SHP77 treated with DMSO at 0.1 percent for 48 hours (cell line): Measurements from ENCODE around the gene PDILT.

Experiments used
- DNase-seq: peaks from one replicate; lab custom pipeline; 2025; lab: John Stamatoyannopoulos, UW

PDILT gene

DNA sequence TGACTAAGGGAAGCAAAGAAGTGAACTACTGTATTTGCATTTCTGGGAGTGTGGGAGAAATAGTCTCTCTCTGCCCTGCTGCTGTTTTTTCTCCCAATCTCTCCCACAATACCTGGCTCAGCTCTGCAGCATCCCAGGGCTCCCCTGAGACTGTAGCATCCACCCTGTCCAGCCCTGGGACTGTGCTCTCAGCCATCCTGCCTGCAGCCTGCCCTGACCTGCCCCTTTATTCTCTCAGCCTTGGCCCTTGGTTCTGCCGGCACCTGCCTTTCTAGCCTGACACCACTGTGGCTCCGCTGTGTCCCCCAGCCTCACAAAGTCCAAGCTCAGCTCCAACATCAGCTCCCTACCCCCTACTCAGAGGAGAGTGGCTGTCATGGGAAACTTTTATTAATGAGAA lies 1.9 kb downstream of the PDILT start:
- DNase-seq = no peak

DNA sequence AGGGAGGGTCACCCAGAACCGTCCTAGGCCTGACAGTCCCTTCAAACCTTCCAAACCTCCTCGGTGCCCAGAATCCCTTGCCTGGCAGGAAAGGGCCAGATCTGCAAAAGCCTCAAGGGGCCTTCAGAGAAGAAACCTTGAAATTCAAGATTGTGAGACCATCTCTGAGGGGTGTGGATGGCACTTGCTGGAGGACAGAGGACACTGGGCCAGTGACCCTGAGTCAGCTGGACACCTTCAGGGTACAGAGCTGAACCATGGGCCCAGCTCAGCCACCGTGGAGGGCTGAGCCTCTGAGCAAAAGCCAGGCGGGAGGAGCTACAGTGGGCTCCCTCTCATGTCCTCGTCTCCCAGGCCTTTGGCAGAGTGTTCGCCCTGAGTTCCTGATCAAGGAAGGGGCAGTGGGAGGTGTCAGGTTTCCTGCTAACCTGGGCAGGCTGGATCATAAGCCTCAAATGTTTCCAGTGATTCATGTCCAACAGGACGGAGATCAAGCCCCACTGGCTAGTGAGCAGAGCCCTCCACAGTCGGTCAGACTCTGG lies 3.0 kb downstream of the PDILT start:
- DNase-seq = no peak

DNA sequence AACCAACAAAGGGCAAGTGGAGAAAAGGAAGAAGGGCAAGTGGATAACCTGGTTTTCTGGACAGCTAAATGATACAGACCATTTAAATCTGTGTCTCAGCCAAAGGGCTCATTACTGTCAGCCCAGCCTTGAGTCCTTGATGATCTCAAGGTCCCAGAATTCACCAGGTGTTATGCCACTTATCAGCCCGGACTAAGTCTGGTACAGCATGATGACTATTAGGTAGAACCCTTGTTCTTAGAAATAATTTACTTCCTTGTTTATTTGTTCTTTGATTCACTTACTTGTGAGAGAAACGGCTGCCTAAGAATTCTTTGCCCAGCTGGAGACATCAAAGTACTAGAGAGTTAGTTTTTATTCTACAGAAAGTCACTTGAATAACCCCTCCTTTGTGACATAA lies 3.5 kb downstream of the PDILT start:
- DNase-seq = no peak

GRCh38 chr16:20399185-20399584 lies 5.4 kb downstream of the PDILT start:
- DNase-seq = no peak

DNA sequence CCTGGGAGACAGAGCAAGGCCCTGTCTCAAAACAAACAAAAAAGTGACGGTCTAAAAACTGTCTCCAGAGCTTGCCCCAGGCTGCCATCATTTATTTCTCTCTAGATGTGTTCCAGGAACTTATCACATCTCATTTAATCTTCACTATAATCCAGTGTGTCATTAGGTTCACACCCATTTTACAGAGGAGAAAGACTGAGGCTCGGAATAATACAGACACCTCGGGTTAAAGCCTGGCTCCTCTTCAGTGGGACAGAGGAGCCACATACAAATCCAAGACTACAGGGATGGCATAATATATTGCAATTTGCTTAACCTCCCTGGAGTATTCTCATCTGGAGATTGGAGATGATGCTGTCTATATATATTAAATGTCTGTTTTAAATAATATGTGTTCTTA lies 5.9 kb downstream of the PDILT start:
- no peak for DNase-seq

DNA sequence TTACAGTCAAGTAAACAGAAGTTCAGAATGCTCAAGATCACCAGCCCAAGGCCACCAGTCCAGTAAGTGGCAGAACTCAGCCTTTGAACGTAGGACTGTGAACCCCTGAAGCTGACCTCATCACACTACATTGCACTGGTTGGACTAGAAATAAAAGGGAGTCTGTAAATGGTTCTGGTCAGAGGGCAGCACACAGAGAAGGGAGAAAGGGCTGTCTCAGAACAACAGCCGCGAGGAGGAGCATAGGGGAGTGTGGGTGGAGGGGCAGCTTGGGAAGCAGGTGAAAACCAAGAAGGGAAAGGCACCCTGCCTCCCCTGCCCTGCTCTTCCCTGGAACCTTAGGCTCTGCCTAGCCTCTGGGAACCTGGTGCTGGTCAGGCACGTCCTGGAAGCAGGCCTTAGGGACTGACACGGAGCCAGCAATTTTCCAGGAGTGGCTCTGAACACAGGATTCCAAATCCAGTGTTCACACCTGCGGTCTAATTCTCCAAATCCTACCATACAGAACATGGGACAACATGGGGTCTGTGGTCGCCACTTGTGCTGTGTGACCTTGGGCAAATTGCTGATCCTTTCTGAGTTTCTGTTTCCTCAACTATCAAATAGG lies 7.0 kb downstream of the PDILT start:
- no peak for DNase-seq

DNA sequence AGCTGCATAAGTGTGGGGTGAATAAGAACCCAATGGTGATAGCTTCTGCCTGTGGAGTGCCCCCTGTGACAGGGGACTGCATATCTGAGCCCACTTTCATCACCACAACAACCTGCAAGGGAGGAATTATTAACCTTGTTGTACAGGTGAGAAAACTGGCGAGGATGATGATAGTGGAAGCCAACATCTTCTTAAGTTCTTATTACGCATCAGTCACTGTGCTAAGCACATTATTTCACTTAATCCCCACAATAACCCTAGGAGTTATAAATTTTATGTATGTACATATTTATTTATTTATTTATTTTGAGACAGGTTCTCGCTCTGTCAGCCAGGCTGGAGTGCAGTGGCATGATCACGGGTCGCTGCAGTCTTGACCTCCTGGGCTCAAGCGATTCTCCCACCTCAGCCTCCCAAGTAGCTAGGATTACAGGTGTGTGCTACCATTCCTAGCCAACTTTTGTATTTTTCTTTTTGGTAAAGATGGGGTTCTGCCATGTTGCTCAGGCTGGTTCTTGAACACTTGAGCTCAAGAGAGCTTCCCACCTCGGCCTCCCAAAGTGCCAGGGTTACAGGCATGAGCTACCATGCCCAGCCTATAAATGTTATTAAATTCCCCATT lies 7.6 kb downstream of the PDILT start:
- DNase-seq = no peak

GRCh38 chr16:20395946-20396345 lies 8.6 kb downstream of the PDILT start:
- DNase-seq = no peak

DNA sequence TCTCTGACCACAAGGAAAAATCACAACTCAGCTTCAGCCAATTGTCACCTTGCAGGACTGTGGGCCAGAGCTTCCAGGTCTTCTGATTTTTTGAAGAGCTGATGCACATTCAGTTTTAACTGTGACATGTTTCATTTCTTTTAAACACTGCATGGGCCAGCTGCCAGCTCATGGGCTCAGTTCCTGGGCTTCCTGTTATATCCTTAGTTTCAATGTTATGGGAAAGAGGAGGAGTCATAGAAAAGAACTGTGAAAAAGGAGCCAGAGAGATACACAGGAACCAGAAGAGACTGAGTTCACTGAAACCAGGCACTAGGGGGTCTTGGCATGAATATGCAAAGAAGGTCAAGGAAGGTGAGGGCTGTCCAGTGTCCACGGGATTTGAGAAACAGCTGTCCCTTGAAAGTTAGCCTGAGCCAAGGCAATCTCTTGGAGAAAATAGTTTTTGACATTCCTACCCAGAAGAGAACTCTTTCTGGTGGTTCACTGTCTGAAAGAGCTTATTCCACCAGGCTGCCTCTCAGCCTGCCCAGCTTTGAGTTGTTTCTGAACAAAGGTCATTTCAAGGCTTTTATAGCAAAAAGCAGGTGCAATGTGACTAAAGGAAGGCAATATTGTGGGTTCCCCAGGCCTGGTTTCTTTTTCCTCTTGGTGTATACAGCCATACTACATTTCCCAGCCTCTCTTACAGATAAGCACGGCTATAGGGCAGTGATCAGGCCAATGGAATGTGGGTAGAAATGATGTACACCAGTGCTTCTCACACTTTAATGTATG lies 10.5 kb downstream of the PDILT start:
- no peak for DNase-seq

- no peak for DNase-seq
Measured at GRCh38 chr16:20391045-20391444, 13.5 kb downstream of the PDILT start.

- DNase-seq = no peak
Measured at GRCh38 chr16:20388854-20389253, 15.7 kb downstream of the PDILT start.

- DNase-seq = no peak
Measured at GRCh38 chr16:20387978-20388377, 16.6 kb downstream of the PDILT start.

DNA sequence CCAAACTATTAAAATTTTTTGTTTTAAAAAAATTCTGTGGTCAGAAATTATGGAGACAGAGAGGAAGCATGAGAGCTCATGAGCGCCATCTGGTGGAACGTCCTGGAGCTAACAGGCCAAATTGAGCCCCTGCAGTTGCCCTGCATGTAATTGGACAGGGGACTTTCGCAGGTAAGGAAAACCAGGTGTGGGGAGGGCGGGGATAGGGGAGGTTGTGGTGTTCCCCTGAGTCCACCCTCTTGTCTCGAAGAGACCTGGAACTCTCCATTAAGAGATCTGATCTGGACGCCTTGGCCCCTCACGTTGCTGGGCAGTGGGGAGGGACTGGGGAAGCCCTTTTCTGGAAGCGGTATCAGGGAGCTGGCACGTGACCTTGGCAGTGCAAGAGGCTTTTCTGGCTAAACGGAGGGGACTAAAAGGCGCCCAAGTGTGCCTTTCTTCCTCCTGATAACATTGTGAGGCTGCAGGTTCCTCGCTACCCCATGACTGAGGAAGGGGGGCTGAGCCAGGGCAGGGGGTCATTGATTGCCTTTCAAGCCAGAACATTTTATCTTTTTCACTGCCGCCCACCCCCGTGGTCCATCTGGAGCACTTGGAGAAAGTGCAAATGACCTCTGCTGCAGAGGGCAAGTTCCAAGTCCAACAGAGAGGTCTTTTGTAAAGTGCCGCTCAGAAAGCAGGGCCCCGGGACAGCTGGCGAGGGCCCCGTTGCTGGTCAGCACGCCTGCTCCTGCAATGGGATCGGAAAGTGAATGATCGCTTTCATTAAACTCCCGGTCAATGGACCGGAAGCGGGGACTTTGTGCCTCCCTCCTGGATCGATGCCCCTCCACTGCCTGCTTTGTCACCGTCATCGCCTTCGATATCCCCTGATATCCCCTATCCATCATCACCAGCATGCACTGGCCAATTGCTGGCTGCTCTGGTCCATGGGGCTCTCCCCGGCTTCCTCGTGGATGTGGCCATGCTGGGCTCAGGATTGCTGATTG lies 18.4 kb downstream of the PDILT start:
- DNase-seq = no peak

- peak; percentile 62 for DNase-seq
Measured at GRCh38 chr16:20383106-20384029, 21.2 kb downstream of the PDILT start.

DNA sequence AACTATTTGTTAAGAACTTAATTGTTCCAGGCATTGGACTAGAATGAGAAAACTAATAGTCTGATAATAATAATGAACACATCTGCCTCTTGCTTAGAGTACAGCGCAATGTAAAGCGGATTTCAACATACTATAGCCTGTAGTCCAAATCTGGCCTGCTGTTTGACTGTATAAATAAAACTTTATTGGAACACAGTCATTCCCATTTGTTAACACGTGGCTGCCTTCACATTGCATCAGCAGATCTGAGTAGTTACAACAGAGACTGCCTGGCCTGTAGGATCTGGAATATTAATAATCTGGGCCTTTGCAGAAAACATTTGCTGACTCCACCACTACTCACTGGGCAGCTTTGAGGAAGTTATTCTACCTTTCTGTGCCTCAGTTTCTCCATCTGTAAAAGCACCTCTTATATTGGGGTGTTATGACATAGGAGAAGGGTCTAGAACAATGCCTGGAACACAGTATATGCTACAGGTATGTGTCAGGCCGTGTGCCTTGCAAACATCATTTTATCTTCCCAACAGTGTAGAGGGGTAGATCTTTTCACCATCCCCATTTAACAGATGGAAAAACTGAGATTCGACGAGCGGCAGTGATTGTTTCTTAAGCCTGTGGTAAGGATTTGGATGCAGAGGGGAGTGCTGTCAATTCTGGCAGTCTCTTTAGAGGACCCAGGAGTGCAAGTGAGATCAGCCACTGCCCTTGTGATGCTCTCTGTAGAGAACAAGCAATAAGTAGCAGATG lies 22.2 kb downstream of the PDILT start:
- no peak for DNase-seq

GRCh38 chr16:20380782-20381181 lies 23.8 kb downstream of the PDILT start:
- DNase-seq = no peak

DNA sequence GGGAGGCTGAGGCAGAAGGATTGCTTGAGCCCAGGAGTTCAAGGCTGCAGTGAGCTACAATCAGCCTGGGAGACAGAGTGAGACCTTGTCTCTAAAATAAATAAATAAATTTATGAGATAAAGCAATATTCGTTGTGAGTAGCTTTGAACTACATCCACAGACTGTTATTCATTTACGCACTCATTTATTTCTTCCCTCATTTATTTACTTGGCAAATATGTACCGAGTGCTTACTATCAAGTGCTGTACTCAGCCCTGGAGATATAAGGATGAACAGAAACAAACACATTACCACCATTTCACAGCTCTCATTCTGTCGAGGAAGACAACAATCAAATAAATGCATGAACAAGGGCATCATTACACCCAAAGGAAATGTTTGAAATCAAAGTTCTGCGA lies 27.4 kb downstream of the PDILT start:
- DNase-seq = no peak

DNA sequence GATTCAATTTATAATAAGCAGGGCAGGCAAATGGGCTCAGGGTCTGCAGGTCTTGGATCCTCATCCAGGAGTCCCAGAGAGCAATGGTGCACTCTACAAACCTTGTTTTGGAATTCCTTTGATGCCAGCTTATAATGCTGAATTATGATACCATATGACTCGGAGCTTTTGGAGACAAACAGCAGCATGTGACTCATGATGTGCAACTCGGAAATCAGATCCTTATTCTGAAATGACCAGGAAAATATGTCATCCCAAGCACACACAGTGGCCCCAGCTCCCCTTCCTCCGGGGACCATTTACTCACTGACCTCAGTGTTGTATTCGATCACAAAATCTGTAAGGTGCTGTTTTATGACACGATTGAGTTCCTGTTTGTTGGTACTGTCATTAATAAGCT lies 31.8 kb downstream of the PDILT start:
- no peak for DNase-seq

GRCh38 chr16:20369452-20370054 lies 35.0 kb downstream of the PDILT start:
- DNase-seq = no peak

GRCh38 chr16:20364051-20364450 lies 40.5 kb downstream of the PDILT start:
- DNase-seq = no peak
